ENCODE measurements around the gene HOXD9. TPM values are rescaled to one million over a fixed set of nuclear protein-coding genes. Genes with fewer than 3 reads are reported as not detected.

HOXD9 gene
- total and polyA plus RNA-seq, 9 donors: 0.75 to 8.8 (median 4.7) TPM

GRCh38 chr2:176093145-176093897 lies 29.2 kb upstream of the HOXD9 start:
- H3K4me1 ChIP-seq (ENCODE audit: control insufficient read depth, insufficient read depth, low read length): peaks cover 29% of the 10 kb centered on the region
- H3K27me3 ChIP-seq (ENCODE audit: control insufficient read depth, insufficient read depth, low read length): peaks cover 94% of the 10 kb centered on the region
- H3K27ac ChIP-seq (ENCODE audit: low read length): no peak overlapping the region
- WGBS (ENCODE audit: insufficient coverage): 2% methylated on average over 52 of the region's 53 CpGs
- H3K4me3 ChIP-seq (ENCODE audit: low read length): peak overlapping the region; percentile 12
- no peaks in the 10 kb centered on the region for H3K36me3 ChIP-seq (ENCODE audit: control insufficient read depth, insufficient read depth, low read length)
- no peak for DNase-seq
- H3K9me3 ChIP-seq (replicated peaks; ENCODE audit: control insufficient read depth, low read depth, low read length): no peaks in the 10 kb centered on the region

DNA sequence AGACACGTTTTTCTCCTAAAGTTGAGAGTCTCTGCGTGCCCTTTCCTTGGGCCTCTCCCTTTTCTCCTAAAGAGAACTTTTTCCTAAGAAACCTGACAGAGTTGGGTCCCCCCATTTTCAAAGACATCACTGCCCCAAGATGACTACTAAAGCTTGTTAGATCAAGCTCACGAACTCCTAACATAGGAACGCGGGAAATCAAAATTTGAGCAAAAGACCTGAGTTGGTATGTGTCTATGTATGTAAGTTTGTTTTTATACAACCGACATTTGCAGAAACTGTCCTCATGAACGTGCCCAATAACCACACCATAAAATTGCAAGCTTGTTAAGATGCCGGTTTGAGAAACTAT lies 28.6 kb upstream of the HOXD9 start:
- Histone ChIP-seq H3K4me1 (ENCODE audit: control insufficient read depth, insufficient read depth, low read length) (peaks cover 30% of the 10 kb centered on the region), H3K27ac (ENCODE audit: low read length) (no peak overlapping the region), H3K9me3 (replicated peaks; ENCODE audit: control insufficient read depth, low read depth, low read length) (no peaks in the 10 kb centered on the region), H3K27me3 (ENCODE audit: control insufficient read depth, insufficient read depth, low read length) (peaks cover 94% of the 10 kb centered on the region), H3K36me3 (ENCODE audit: control insufficient read depth, insufficient read depth, low read length) (no peaks in the 10 kb centered on the region), H3K4me3 (ENCODE audit: low read length) (no peak overlapping the region)
- 10% methylated on average over 2 of the region's 8 CpGs for WGBS (ENCODE audit: insufficient coverage)
- no peak for DNase-seq

GRCh38 chr2:176094349-176094748 lies 28.2 kb upstream of the HOXD9 start:
- Histone ChIP-seq H3K9me3 (replicated peaks; ENCODE audit: control insufficient read depth, low read depth, low read length) (no peaks in the 10 kb centered on the region), H3K27me3 (ENCODE audit: control insufficient read depth, insufficient read depth, low read length) (peaks cover 94% of the 10 kb centered on the region), H3K36me3 (ENCODE audit: control insufficient read depth, insufficient read depth, low read length) (no peaks in the 10 kb centered on the region), H3K4me3 (ENCODE audit: low read length) (no peak overlapping the region), H3K4me1 (ENCODE audit: control insufficient read depth, insufficient read depth, low read length) (peaks cover 31% of the 10 kb centered on the region), H3K27ac (ENCODE audit: low read length) (no peak overlapping the region)
- no peak for DNase-seq
- WGBS (ENCODE audit: insufficient coverage): 24% methylated on average over 9 of the region's 12 CpGs

- Histone ChIP-seq H3K36me3 (ENCODE audit: control insufficient read depth, insufficient read depth, low read length) (no peaks in the 10 kb centered on the region), H3K27me3 (ENCODE audit: control insufficient read depth, insufficient read depth, low read length) (peaks cover 94% of the 10 kb centered on the region)
- DNase-seq: no peak
Observed at GRCh38 chr2:176095421-176095820, 27.1 kb upstream of the HOXD9 start.

GRCh38 chr2:176096243-176096985 lies 26.1 kb upstream of the HOXD9 start:
- H3K9me3 ChIP-seq (replicated peaks; ENCODE audit: control insufficient read depth, low read depth, low read length): no peaks in the 10 kb centered on the region
- no peak overlapping the region for H3K4me3 ChIP-seq (ENCODE audit: low read length)
- no peaks in the 10 kb centered on the region for H3K36me3 ChIP-seq (ENCODE audit: control insufficient read depth, insufficient read depth, low read length)
- peaks cover 42% of the 10 kb centered on the region for H3K4me1 ChIP-seq (ENCODE audit: control insufficient read depth, insufficient read depth, low read length)
- DNase-seq: no peak
- no peak overlapping the region for H3K27ac ChIP-seq (ENCODE audit: low read length)
- WGBS (ENCODE audit: insufficient coverage): 29% methylated on average over 7 of the region's 16 CpGs
- H3K27me3 ChIP-seq (ENCODE audit: control insufficient read depth, insufficient read depth, low read length): peaks cover 95% of the 10 kb centered on the region

More at GRCh38 chr2:176095421-176095820, 27.1 kb upstream of the HOXD9 start:
- WGBS (ENCODE audit: insufficient coverage): no CpG with 5 or more reads among the region's 5 CpGs
- Histone ChIP-seq H3K4me3 (ENCODE audit: low read length) (no peak overlapping the region), H3K4me1 (ENCODE audit: control insufficient read depth, insufficient read depth, low read length) (peaks cover 39% of the 10 kb centered on the region), H3K9me3 (replicated peaks; ENCODE audit: control insufficient read depth, low read depth, low read length) (no peaks in the 10 kb centered on the region), H3K27ac (ENCODE audit: low read length) (no peak overlapping the region)

DNA sequence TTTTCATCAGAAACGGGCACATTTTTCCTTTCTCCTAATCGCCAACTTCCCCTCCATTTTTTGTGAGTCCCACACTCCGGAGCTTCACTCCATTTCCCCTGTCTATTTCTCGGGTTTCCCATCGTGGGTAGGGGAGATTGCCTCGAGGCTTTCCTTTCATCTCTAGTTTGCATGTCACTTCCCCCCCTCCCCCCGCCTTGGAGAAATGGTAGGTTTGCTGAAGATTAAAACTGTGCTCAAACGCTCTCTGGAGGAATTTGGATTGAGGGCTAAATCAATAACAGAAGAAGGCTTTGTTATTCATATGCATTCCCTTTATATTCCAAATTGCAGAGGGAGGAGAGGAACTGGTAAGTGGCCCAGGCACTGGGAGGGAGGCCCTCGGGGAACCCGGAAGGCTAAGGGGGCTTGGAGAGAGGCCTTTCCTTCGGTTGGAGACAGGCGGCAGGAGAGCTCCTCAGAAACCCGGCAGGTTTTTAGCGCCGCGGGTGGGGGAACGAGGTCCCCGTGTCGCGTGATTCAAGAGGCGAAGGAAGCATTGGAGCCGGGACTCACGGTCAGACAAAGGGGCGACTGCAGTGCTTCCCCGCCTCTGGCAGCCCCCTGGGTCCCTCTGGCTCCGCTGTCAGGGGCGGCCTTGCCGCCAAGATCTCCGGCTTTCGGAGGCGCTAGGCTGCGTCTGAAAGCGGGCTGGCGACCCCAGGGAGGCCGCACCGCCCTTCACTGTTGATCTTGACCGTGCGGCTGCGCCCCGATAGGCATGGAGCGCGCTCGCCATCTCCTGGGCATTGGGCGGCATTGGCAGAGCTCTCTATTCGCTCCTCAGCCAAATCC lies 25.3 kb upstream of the HOXD9 start:
- Histone ChIP-seq H3K4me1 (ENCODE audit: control insufficient read depth, insufficient read depth, low read length) (peaks cover 42% of the 10 kb centered on the region), H3K27ac (ENCODE audit: low read length) (no peak overlapping the region), H3K36me3 (ENCODE audit: control insufficient read depth, insufficient read depth, low read length) (no peaks in the 10 kb centered on the region), H3K27me3 (ENCODE audit: control insufficient read depth, insufficient read depth, low read length) (peaks cover 95% of the 10 kb centered on the region), H3K4me3 (ENCODE audit: low read length) (peak overlapping the region; percentile 22), H3K9me3 (replicated peaks; ENCODE audit: control insufficient read depth, low read depth, low read length) (no peaks in the 10 kb centered on the region)
- 2% methylated on average over 37 of the region's 45 CpGs for WGBS (ENCODE audit: insufficient coverage)
- peak; percentile 68 for DNase-seq

- no peaks in the 10 kb centered on the region for H3K9me3 ChIP-seq (replicated peaks; ENCODE audit: control insufficient read depth, low read depth, low read length)
- peaks cover 98% of the 10 kb centered on the region for H3K27me3 ChIP-seq (ENCODE audit: control insufficient read depth, insufficient read depth, low read length)
Observed at GRCh38 chr2:176097820-176098365, 24.6 kb upstream of the HOXD9 start.

GRCh38 chr2:176098366-176099158 lies 24.0 kb upstream of the HOXD9 start:
- no peak overlapping the region for H3K4me3 ChIP-seq (ENCODE audit: low read length)
- H3K27ac ChIP-seq (ENCODE audit: low read length): no peak overlapping the region
- H3K27me3 ChIP-seq (ENCODE audit: control insufficient read depth, insufficient read depth, low read length): peaks cover 98% of the 10 kb centered on the region
- no peaks in the 10 kb centered on the region for H3K36me3 ChIP-seq (ENCODE audit: control insufficient read depth, insufficient read depth, low read length)
- no peaks in the 10 kb centered on the region for H3K9me3 ChIP-seq (replicated peaks; ENCODE audit: control insufficient read depth, low read depth, low read length)
- 4% methylated on average over 31 of the region's 35 CpGs for WGBS (ENCODE audit: insufficient coverage)
- peaks cover 35% of the 10 kb centered on the region for H3K4me1 ChIP-seq (ENCODE audit: control insufficient read depth, insufficient read depth, low read length)
- DNase-seq: no peak

More at GRCh38 chr2:176097820-176098365, 24.6 kb upstream of the HOXD9 start:
- H3K4me3 ChIP-seq (ENCODE audit: low read length): no peak overlapping the region
- no peaks in the 10 kb centered on the region for H3K36me3 ChIP-seq (ENCODE audit: control insufficient read depth, insufficient read depth, low read length)
- H3K4me1 ChIP-seq (ENCODE audit: control insufficient read depth, insufficient read depth, low read length): peaks cover 42% of the 10 kb centered on the region
- no peak for DNase-seq
- H3K27ac ChIP-seq (ENCODE audit: low read length): no peak overlapping the region
- WGBS (ENCODE audit: insufficient coverage): 3% methylated on average over 13 of the region's 18 CpGs

- no peaks in the 10 kb centered on the region for H3K36me3 ChIP-seq (ENCODE audit: control insufficient read depth, insufficient read depth, low read length)
- no peaks in the 10 kb centered on the region for H3K9me3 ChIP-seq (replicated peaks; ENCODE audit: control insufficient read depth, low read depth, low read length)
- H3K27me3 ChIP-seq (ENCODE audit: control insufficient read depth, insufficient read depth, low read length): peaks cover 98% of the 10 kb centered on the region
- no peak for DNase-seq
- peaks cover 39% of the 10 kb centered on the region for H3K4me1 ChIP-seq (ENCODE audit: control insufficient read depth, insufficient read depth, low read length)
- no peak overlapping the region for H3K27ac ChIP-seq (ENCODE audit: low read length)
- H3K4me3 ChIP-seq (ENCODE audit: low read length): no peak overlapping the region
- WGBS (ENCODE audit: insufficient coverage): 14% methylated on average over 30 of the region's 30 CpGs
Observed at GRCh38 chr2:176099159-176099727, 23.3 kb upstream of the HOXD9 start.

Measured in muscle of leg (tissue), 11 donors.